Hepatocyte (in vitro differentiated cells): ENCODE results near the gene KMT2B.

Experiments
- CTCF ChIP-seq: fragments of 200-600 bp; sonication (generic); IDR thresholded peaks from 2 replicates; pipeline ENCODE4 v1.5.1; 2016; ENCODE audit warnings: antibody characterized with exemption, mild to moderate bottlenecking; ENCODE audit not compliant: poor library complexity
- EZH2 ChIP-seq: fragments of 200-600 bp; sonication (generic); IDR thresholded peaks from 2 replicates; pipeline ENCODE4 v1.6.1; 2016; ENCODE audit warnings: antibody characterized with exemption, mild to moderate bottlenecking, borderline replicate concordance
- EZH2phosphoT487 ChIP-seq: fragments of 200-600 bp; sonication (generic); IDR thresholded peaks from one replicate; pipeline ENCODE4 v1.6.1; 2018; ENCODE audit warnings: antibody characterized with exemption, mild to moderate bottlenecking, low read depth, moderate library complexity; ENCODE audit not compliant: unreplicated experiment, severe bottlenecking

GRCh38 chr19:35722897-35723296 lies 5.1 kb downstream of the KMT2B start:
- no peak for TF ChIP-seq CTCF
- TF ChIP-seq EZH2: no peak
- no peak for TF ChIP-seq EZH2phosphoT487
